H1 (cell line): ENCODE results near the gene TEX28. TPM values are rescaled to one million over a fixed set of nuclear protein-coding genes. Genes with fewer than 3 reads are reported as not detected.

Experiments
- CREB1 ChIP-seq: IDR thresholded peaks from 2 replicates; pipeline ENCODE4 v1.6.1; 2012; ENCODE audit warnings: inconsistent platforms
- CTCF ChIP-seq, 3 experiments: IDR thresholded peaks; 1 replicate in 2 of 3; 2 replicates in 1 of 3; pipeline versions ENCODE4 v1.5.1 to v1.6.1; 2011; ENCODE audit warnings: low read length in 3 of 3, mild to moderate bottlenecking in 3 of 3, inconsistent platforms in 2 of 3, low read depth in 1 of 3, moderate library complexity in 1 of 3; ENCODE audit not compliant: insufficient read depth in 1 of 3; ENCODE audit errors: control extremely low read depth in 1 of 3
- EZH2 ChIP-seq: fragments of 200-600 bp; sonication (generic); IDR thresholded peaks from 2 replicates; pipeline ENCODE4 v1.7.1; 2012; ENCODE audit warnings: low read depth, mild to moderate bottlenecking, moderate library complexity, low read length, inconsistent platforms; ENCODE audit not compliant: severe bottlenecking
- POLR2A ChIP-seq, 2 experiments: IDR thresholded peaks; 1 replicate in 1 of 2; 2 replicates in 1 of 2; pipeline ENCODE4 v1.6.1; 2011; ENCODE audit warnings: low read depth in 2 of 2, low read length in 2 of 2, mild to moderate bottlenecking in 2 of 2; ENCODE audit errors: control extremely low read depth in 1 of 2
- SRF ChIP-seq: IDR thresholded peaks from 2 replicates; pipeline ENCODE4 v1.6.1; 2011; ENCODE audit warnings: mild to moderate bottlenecking, low read depth, low read length, moderate library complexity
- TCF12 ChIP-seq: IDR thresholded peaks from 2 replicates; pipeline ENCODE4 v1.6.1; 2011; ENCODE audit warnings: low read depth, mild to moderate bottlenecking, low read length
- polyA plus RNA-seq, 7 experiments: library from polyadenylated mRNA; depleted of rRNA in 3 of 7; stranded (reverse) in 5 of 7; unstranded in 2 of 7; fragments of >200 nt in 5 of 7; fragments of 200-250 nt in 2 of 7; gene quantifications; 1 replicate in 5 of 7; 2 replicates in 1 of 7; 4 replicates in 1 of 7; pipeline versions ENCODE4 v1.2.1 to v1.2.3, GENCODE V29; 2011 to 2013; ENCODE audit warnings: missing spikeins in 2 of 7, mixed read lengths in 2 of 7
- total RNA-seq: library from RNA; stranded (reverse); fragmentation: NEBNext Ultra II Directional; extraction: Animal tissue kit (Norgen Biotek cat#: 25700); gene quantifications from 2 replicates; pipeline ENCODE4 v1.2.1, GENCODE V29; 2021

The TEX28 gene
- total and polyA plus RNA-seq, 2 of the 8 experiments (the other 6 are each of a cell fraction or from before 2014, with no cell fraction given): not detected

GRCh38 chrX:154315416-154315815 is 20.5 kb upstream of the TEX28 start (continued):
- TF ChIP-seq CTCF (IDR thresholded peaks at IDR 0.05; ENCODE audit: control extremely low read depth in 1 of 3, insufficient read depth in 1 of 3, low read depth in 1 of 3, low read length in 3 of 3) (no peak), TCF12 (no peak), POLR2A (IDR thresholded peaks at IDR 0.05; ENCODE audit: control extremely low read depth in 1 of 2, low read depth in 2 of 2, low read length in 2 of 2) (no peak), SRF (no peak), EZH2 (no peak), CREB1 (no peak)
